Measurements from ENCODE around the gene STXBP6. TPM values are rescaled to one million over a fixed set of nuclear protein-coding genes. Genes with fewer than 3 reads are reported as not detected.

The STXBP6 gene
- total RNA-seq, 1 donor = not detected

DNA sequence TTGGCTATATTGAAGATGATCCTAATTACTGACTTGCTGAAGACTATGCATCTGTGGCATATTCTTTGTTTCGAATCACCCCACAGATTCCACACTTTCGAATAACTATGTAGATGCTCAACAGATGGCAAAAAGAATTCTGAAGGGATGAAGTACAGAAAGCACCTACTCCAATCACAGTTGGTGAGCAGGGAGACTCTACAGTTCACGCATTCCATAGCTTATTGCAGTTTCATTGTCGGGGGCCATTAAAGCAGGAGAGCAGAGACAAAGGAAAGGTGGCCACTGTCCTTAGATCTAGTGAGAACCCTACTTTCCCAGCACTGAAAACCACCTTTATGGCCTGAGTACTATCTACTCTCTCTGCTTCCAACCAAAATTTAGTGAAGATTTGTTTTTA lies 191.9 kb downstream of the STXBP6 start:
- Histone ChIP-seq H3K4me3 (ENCODE audit: low read length) (no peak overlapping the region), H3K4me1 (ENCODE audit: insufficient read depth, low read length) (no peaks in the 10 kb centered on the region), H3K9me3 (ENCODE audit: low read depth, low read length) (no peaks in the 10 kb centered on the region), H3K27me3 (ENCODE audit: insufficient read depth, low read length) (no peaks in the 10 kb centered on the region)

DNA sequence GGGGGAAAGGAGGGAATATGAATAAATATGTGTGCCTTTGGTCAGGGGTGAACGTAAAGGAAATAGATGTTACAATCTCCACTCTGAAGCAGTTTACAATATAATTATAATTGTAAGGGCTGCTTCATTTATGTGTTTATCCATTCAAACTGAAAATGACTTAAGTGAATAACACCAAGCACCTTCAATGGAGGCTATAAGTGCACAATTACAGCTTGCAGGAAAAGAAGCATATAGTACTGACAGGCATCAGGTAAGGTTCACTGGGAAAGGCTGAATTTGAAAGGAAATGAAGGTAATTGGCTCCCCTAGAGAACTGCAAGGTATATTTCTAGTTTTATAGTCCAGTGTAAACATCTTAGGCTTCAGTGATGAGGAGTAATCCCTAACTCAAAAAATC lies 192.7 kb downstream of the STXBP6 start:
- Histone ChIP-seq H3K9me3 (ENCODE audit: low read depth, low read length) (no peaks in the 10 kb centered on the region), H3K4me3 (ENCODE audit: low read length) (no peak overlapping the region), H3K27me3 (ENCODE audit: insufficient read depth, low read length) (no peaks in the 10 kb centered on the region), H3K4me1 (ENCODE audit: insufficient read depth, low read length) (no peaks in the 10 kb centered on the region)

DNA sequence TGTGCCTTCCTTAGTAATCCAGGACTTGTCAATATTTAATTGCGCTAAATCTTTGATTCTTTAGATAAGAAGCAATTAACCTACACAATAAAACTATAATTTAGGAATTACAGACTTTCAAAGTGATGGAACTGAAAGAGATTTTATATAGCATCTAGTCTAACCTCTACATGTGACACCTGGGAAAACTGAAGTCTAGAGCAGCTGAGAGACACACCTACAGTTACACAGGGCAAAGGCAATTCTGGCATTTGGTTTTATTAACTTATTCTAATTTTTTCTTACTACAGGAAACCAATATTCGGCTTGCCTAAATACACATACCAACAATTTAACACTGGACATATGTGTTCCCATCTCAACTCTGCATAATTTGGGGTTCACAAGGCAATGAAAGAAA lies 196.5 kb downstream of the STXBP6 start:
- Histone ChIP-seq H3K27me3 (ENCODE audit: insufficient read depth, low read length) (no peaks in the 10 kb centered on the region), H3K4me3 (ENCODE audit: low read length) (no peak overlapping the region), H3K9me3 (ENCODE audit: low read depth, low read length) (no peaks in the 10 kb centered on the region), H3K4me1 (ENCODE audit: insufficient read depth, low read length) (no peaks in the 10 kb centered on the region)

DNA sequence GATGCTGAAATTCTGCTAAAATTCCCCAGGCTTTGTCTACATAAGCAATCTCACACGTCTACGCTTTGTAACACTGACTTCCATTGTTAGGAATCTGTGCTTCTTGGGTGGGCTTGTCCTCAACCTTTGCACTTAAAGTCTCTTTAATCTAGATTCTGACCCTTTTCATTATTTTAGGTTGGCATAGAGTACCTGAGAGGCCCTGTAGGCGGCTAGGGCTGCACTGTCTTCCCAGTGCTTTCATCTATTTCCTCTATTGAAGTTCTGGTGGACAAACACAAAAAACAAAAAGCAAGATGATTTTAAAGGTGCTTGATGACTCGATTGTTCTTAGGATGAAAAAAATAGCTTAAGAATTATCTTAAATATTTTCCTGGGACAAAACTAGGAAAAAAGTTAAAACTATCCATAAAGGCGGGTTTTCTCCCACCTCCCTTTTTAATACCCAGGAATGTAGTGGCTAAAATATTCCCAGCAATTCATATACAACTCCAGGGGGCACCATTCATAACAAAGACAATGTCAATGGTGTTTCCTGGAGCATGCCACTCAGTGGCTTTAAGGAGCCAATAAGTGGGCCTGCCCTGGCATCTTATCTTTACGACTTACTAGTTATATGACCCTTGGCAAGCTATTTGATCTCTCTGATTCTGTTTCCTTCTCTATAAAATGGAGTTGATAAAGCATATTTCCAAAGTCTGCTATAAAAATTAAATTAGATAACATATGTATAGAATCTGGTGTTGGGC lies 197.5 kb downstream of the STXBP6 start:
- H3K27me3 ChIP-seq (ENCODE audit: insufficient read depth, low read length) = no peaks in the 10 kb centered on the region
- no peak overlapping the region for H3K4me3 ChIP-seq (ENCODE audit: low read length)
- H3K9me3 ChIP-seq (ENCODE audit: low read depth, low read length) = no peaks in the 10 kb centered on the region

DNA sequence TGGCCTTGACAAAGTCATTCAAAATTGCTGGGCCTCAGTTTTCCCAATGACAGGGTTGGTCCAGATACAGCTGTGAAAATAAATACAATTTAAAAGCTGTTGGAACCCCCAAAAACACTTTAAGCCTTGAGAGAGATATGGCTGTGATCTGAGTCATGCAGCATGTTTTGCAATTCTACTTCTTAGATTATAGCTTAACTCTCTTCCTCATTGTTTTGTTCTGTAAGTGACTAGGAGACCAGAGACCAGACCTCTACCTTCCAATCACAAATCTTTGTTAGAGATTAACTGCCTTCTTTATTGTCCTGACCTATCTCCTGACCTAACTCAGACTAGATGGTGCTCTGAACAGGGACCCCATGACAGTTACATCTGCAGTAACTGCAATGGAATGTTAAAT lies 198.1 kb downstream of the STXBP6 start:
- H3K4me3 ChIP-seq (ENCODE audit: low read length) = no peak overlapping the region
- H3K9me3 ChIP-seq (ENCODE audit: low read depth, low read length) = no peaks in the 10 kb centered on the region
- no peaks in the 10 kb centered on the region for H3K4me1 ChIP-seq (ENCODE audit: insufficient read depth, low read length)
- no peaks in the 10 kb centered on the region for H3K27me3 ChIP-seq (ENCODE audit: insufficient read depth, low read length)

More for the DNA sequence above, 197.5 kb downstream of the STXBP6 start:
- H3K4me1 ChIP-seq (ENCODE audit: insufficient read depth, low read length) = no peaks in the 10 kb centered on the region

DNA sequence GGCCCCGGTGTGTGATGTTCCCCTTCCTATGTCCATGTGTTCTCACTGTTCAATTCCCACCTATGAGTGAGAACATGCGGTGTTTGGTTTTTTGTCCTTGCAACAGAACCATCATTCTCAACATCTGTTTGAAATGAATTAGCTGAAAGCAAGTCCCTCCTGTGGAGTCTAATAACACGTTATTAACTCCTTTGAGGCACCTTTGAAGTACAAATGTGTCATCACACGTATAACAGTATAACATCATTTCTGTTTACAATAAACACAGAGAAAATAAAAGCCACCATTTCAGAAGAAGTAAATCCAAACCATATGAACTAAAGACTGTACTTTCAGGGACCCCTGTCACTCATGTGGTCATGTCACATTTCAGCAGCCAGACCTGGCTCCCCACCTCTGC lies 198.5 kb downstream of the STXBP6 start:
- Histone ChIP-seq H3K4me1 (ENCODE audit: insufficient read depth, low read length) (no peaks in the 10 kb centered on the region), H3K4me3 (ENCODE audit: low read length) (no peak overlapping the region), H3K9me3 (ENCODE audit: low read depth, low read length) (no peaks in the 10 kb centered on the region), H3K27me3 (ENCODE audit: insufficient read depth, low read length) (no peaks in the 10 kb centered on the region)

DNA sequence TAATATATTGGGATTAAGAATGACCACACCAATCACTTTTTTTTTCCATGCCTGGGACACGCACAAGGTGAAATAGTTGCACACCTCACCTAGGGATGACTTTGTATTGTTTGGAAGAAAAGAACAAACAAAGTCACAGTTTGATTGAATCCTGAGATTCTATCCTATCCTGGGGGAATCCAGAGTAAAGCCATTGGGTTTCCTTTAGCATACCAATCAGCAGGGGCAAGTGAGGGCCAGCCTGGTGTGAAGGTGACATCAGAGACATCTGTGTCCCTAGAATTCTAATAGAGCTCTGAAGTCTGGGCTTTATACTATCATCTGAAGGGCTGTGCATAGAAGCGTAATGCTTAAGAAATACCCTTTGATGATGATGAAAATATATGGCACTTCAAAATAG lies 199.9 kb downstream of the STXBP6 start:
- Histone ChIP-seq H3K9me3 (ENCODE audit: low read depth, low read length) (no peaks in the 10 kb centered on the region), H3K27me3 (ENCODE audit: insufficient read depth, low read length) (no peaks in the 10 kb centered on the region), H3K4me3 (ENCODE audit: low read length) (no peak overlapping the region), H3K4me1 (ENCODE audit: insufficient read depth, low read length) (no peaks in the 10 kb centered on the region)

DNA sequence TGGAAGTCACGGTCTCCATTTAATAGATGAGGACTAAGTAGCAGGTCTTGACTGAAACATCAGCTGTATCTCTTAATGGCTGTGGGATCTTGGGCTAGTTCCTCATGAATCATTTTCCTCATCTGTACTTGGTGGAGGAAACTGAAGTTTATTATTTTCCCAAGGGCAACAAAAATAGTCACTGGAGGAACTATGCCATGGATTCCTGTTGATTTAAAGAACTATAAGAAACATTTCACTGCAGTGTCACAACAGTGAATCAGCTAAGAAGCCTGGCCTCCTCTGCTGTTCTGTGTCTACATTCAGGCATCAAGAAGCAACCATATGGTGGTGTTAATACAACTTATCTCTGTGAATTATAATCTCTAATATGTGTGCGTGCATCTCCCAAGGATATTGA lies 200.5 kb downstream of the STXBP6 start:
- H3K9me3 ChIP-seq (ENCODE audit: low read depth, low read length) = no peaks in the 10 kb centered on the region
- no peaks in the 10 kb centered on the region for H3K27me3 ChIP-seq (ENCODE audit: insufficient read depth, low read length)
- no peaks in the 10 kb centered on the region for H3K4me1 ChIP-seq (ENCODE audit: insufficient read depth, low read length)
- H3K4me3 ChIP-seq (ENCODE audit: low read length) = no peak overlapping the region

DNA sequence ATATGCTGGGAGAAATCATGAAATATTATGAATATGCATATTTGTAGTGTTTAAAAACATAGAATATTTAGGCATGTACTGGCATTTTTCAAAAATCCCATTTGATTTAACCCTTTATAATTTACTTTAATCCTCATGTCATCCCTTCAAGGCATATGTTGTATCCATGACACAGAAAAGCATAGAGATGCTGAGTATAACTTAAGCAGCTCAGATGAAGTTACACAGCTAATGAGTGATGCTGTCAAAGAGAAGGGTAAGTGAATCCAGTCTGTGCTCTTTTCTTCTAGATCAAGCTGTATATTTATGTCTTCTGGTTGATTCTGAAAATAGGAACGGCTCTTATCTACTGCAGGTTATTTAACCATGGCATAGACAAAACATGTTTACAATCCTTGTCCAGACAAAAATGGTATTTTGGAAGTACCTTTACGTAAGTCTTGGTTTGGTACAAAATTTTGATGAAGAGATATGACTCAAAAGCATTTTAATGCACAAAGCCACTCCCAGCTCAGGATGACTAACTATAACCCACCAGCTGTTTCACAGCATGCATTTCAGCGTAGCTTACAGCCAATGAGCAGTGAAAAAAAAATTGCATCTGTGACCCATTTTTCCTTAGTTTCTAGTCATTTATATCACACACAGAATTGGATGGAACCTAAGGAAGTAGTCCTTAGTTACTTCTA lies 201.7 kb downstream of the STXBP6 start:
- Histone ChIP-seq H3K27me3 (ENCODE audit: insufficient read depth, low read length) (no peaks in the 10 kb centered on the region), H3K4me3 (ENCODE audit: low read length) (no peak overlapping the region), H3K4me1 (ENCODE audit: insufficient read depth, low read length) (no peaks in the 10 kb centered on the region), H3K9me3 (ENCODE audit: low read depth, low read length) (no peaks in the 10 kb centered on the region)

DNA sequence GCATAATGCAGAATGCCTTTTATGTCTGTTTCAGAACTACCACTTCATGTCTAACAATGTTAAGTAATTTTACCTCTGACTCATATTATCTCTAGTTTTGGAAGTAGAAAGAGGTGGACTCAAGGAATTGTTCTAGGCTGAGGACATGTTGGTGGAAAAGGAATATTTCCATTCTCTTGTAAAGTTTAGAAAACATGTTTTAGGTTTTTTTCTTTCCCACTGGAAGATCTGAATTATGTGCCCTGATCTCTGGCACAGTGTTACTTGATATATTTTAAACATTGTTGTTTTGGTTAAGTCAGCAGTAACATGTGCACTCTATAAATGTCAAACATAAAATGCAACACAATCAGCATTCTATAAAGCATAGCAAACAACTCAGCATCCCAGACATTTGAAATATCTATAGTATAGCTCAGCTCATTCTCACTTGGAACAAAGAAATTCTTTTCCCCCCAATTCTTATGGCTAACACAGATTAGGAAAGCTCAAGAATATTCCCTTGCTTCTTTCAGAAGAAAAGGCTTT lies 202.3 kb downstream of the STXBP6 start:
- Histone ChIP-seq H3K27me3 (ENCODE audit: insufficient read depth, low read length) (no peaks in the 10 kb centered on the region), H3K9me3 (ENCODE audit: low read depth, low read length) (no peaks in the 10 kb centered on the region), H3K4me3 (ENCODE audit: low read length) (no peak overlapping the region), H3K4me1 (ENCODE audit: insufficient read depth, low read length) (no peaks in the 10 kb centered on the region)

DNA sequence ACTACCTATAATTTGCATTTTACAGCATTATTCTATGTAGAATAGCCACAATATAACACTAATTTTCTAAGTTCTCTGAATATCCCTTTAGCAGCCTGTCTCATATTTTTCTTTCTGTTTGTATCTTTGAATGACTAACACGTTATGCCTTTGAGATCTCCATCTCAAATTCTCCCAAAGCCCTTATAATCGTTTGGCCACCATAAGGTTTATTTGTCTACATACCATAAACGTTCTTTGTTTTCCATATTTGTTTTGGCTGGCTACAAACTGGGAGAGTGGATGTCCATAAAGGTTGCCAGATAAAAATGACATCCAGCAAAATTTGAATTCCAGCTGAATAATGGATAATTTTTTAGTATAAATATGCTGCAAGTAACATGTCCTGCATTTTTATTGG lies 203.7 kb downstream of the STXBP6 start:
- H3K27me3 ChIP-seq (ENCODE audit: insufficient read depth, low read length) = no peaks in the 10 kb centered on the region
- H3K4me3 ChIP-seq (ENCODE audit: low read length) = no peak overlapping the region
- H3K9me3 ChIP-seq (ENCODE audit: low read depth, low read length) = no peaks in the 10 kb centered on the region
- no peaks in the 10 kb centered on the region for H3K4me1 ChIP-seq (ENCODE audit: insufficient read depth, low read length)

DNA sequence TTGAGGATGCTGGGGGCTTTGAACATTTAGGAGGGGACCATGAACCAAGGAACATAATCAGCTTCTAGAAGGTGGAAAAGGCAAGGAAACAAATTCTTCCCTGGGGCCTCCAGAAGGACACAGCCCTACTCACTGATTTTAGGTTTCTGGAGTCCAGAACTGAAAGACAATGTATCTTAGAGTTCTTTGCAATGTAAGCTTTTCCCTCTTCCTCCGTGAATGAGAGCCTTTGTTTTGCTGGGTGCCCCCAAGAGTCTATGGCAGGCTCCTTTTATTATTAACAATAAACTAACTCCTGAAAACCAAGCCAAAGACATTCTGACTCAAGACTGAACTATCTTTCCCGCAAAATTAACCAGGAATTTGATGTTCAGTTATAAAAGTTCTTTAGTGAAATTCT lies 204.1 kb downstream of the STXBP6 start:
- H3K4me1 ChIP-seq (ENCODE audit: insufficient read depth, low read length) = no peaks in the 10 kb centered on the region
- H3K27me3 ChIP-seq (ENCODE audit: insufficient read depth, low read length) = no peaks in the 10 kb centered on the region
- H3K9me3 ChIP-seq (ENCODE audit: low read depth, low read length) = no peaks in the 10 kb centered on the region
- H3K4me3 ChIP-seq (ENCODE audit: low read length) = no peak overlapping the region

DNA sequence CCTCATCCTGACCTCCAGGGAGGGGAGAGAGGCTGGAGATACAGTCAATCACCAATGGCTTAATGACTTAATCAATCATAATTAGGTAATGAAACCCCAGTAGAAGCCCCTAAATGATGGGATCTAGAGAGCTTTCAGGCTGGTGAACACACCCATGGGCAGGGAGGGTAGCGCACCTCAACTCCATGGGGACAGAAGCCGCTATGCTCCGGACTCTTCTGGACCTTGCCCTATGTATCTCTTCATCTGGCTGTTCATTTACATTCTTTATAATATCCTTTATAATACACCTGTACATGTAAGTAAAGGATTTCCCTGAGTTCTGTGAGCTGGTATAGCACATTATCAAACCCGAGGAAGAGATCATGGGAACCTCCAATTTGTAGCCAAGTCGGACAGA lies 205.9 kb downstream of the STXBP6 start:
- no peaks in the 10 kb centered on the region for H3K9me3 ChIP-seq (ENCODE audit: low read depth, low read length)
- no peaks in the 10 kb centered on the region for H3K27me3 ChIP-seq (ENCODE audit: insufficient read depth, low read length)
- H3K4me1 ChIP-seq (ENCODE audit: insufficient read depth, low read length) = no peaks in the 10 kb centered on the region
- H3K4me3 ChIP-seq (ENCODE audit: low read length) = no peak overlapping the region

DNA sequence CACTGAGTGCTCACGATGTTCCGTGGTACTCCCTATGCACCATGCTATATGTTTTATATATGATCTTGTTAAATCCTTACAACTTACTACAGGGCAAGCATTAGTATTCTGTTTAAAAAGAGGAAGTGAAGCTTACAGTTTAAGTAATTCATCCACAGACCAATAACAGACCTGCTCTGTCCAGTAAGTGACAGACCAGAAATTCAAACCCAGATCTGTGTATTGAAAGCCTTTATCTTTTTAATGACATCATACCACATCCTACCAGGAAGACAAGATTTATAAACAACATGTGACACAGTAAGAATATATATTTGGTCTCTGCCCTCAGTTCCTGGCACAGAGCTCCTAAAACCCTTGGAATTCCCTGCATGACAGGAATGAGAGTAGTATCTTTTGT lies 206.5 kb downstream of the STXBP6 start:
- no peaks in the 10 kb centered on the region for H3K27me3 ChIP-seq (ENCODE audit: insufficient read depth, low read length)
- no peak overlapping the region for H3K4me3 ChIP-seq (ENCODE audit: low read length)
- no peaks in the 10 kb centered on the region for H3K9me3 ChIP-seq (ENCODE audit: low read depth, low read length)
- H3K4me1 ChIP-seq (ENCODE audit: insufficient read depth, low read length) = no peaks in the 10 kb centered on the region

DNA sequence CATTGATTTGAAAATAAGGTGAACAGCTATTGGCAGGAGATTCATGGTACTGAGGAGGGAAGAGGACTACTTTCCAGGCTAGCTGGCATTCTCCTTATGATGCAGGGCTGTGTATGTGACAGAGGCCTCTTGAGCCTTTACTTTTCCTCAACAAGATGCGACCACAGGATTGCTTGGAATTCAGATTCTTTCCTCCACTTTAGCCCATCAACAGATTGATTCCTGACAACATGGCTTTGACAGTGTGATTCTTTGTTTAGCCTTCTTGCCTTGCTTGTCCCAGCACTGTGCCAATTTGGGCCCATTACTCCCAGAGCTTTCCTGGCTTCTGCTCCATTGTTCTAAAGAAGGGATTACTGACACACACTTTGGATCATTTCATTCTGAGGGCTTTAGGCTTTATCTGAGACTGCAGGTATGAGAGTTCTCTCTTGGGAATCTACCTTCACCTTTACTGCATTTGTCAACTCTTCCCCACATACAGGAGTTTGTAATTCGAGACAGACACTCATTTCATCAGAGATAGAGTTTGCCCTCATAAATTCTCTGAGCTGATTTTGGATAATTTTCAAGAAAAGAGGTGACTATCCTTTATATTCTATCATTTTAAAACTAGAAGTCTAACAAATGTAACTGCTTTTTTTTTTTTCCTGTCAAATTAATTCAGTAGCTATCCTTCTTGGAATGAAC lies 209.6 kb downstream of the STXBP6 start:
- Histone ChIP-seq H3K4me3 (ENCODE audit: low read length) (no peak overlapping the region), H3K4me1 (ENCODE audit: insufficient read depth, low read length) (no peaks in the 10 kb centered on the region), H3K9me3 (ENCODE audit: low read depth, low read length) (no peaks in the 10 kb centered on the region), H3K27me3 (ENCODE audit: insufficient read depth, low read length) (no peaks in the 10 kb centered on the region)
